ENCODE data around the gene TAF11L14.
"Not testable (repeated sequence)": the region's sequence is repeated elsewhere in the genome, so short reads cannot be mapped to it uniquely, and the experiment has no call there.

TAF11L14 gene

GRCh38 chr5:17634160-17634559 lies at the start of gene TAF11L14:
Gene TAF11L14 (plus strand): TSS chr5:17634460.
- no peak for FAIRE-seq

- FAIRE-seq = not testable (repeated sequence)
Observed at GRCh38 chr5:17585658-17586057, 48.6 kb upstream of the TAF11L14 start, which contains the start of gene TAF11L7. Gene TAF11L7 (minus strand): TSS chr5:17585758.

- FAIRE-seq = not testable (repeated sequence)
Observed at GRCh38 chr5:17590860-17591259, 43.4 kb upstream of the TAF11L14 start, which contains the start of gene TAF11L8. Gene TAF11L8 (minus strand): TSS chr5:17590960.

- FAIRE-seq = not testable (repeated sequence)
Observed at GRCh38 chr5:17594255-17594654, 40.0 kb upstream of the TAF11L14 start, which contains the start of gene TAF11L9. Gene TAF11L9 (minus strand): TSS chr5:17594394.

- not testable (repeated sequence) for FAIRE-seq
Observed at GRCh38 chr5:17597728-17598127, 36.5 kb upstream of the TAF11L14 start, which contains the start of gene TAF11L10. Gene TAF11L10 (minus strand): TSS chr5:17597828.

- FAIRE-seq = not testable (repeated sequence)
Observed at GRCh38 chr5:17603880-17604279, 30.4 kb upstream of the TAF11L14 start, which contains the start of gene TAF11L11. Gene TAF11L11 (plus strand): TSS chr5:17604183.

GRCh38 chr5:17604951-17605350 lies 29.3 kb upstream of the TAF11L14 start:
- no peak for FAIRE-seq

GRCh38 chr5:17607461-17607860 lies 26.8 kb upstream of the TAF11L14 start:
- not testable (repeated sequence) for FAIRE-seq

- FAIRE-seq = not testable (repeated sequence)
Observed at GRCh38 chr5:17610092-17610491, 24.2 kb upstream of the TAF11L14 start, which contains the start of gene TAF11L12. Gene TAF11L12 (plus strand): TSS chr5:17610392.

GRCh38 chr5:17614872-17615605 lies 19.2 kb upstream of the TAF11L14 start:
- no peak for FAIRE-seq

- no peak for FAIRE-seq
Observed at GRCh38 chr5:17619354-17619753, 14.9 kb upstream of the TAF11L14 start.

- no peak for FAIRE-seq
Observed at GRCh38 chr5:17620627-17621026, 13.6 kb upstream of the TAF11L14 start.

GRCh38 chr5:17625686-17626085 lies 8.6 kb upstream of the TAF11L14 start:
- FAIRE-seq = no peak

- not testable (repeated sequence) for FAIRE-seq
Observed at GRCh38 chr5:17631788-17632187, 2.5 kb upstream of the TAF11L14 start, which contains the start of gene TAF11L13. Gene TAF11L13 (plus strand): TSS chr5:17632088.

- FAIRE-seq = not testable (repeated sequence)
Observed at GRCh38 chr5:17649232-17649631, 15.0 kb downstream of the TAF11L14 start.

- not testable (repeated sequence) for FAIRE-seq
Observed at GRCh38 chr5:17655201-17655759, 21.0 kb downstream of the TAF11L14 start.

GRCh38 chr5:17655921-17656320 lies 21.7 kb downstream of the TAF11L14 start:
- FAIRE-seq = no peak

GRCh38 chr5:17663182-17663581 lies 28.9 kb downstream of the TAF11L14 start:
- no peak for FAIRE-seq

- no peak for FAIRE-seq
Observed at GRCh38 chr5:17665836-17666235, 31.6 kb downstream of the TAF11L14 start.

GRCh38 chr5:17666726-17667235 lies 32.5 kb downstream of the TAF11L14 start:
- no peak for FAIRE-seq

- FAIRE-seq = no peak
Observed at GRCh38 chr5:17670353-17670752, 36.1 kb downstream of the TAF11L14 start.

GRCh38 chr5:17678751-17679324 lies 44.6 kb downstream of the TAF11L14 start:
- FAIRE-seq = no peak

- no peak for FAIRE-seq
Observed at GRCh38 chr5:17679597-17680203, 45.4 kb downstream of the TAF11L14 start.
